ENCODE results near the gene TOM1L1. TPM values are rescaled to one million over a fixed set of nuclear protein-coding genes. Genes with fewer than 3 reads are reported as not detected.

The TOM1L1 gene
- total and polyA plus RNA-seq, 3 donors from 2014 or later = 27.9 to 35.5 (median 28.7) TPM

- Histone ChIP-seq H3K27me3 (no peaks in the 10 kb centered on the region), H3K9me3 (no peaks in the 10 kb centered on the region), H3K4me3 (no peak overlapping the region), H3K36me3 (ENCODE audit: low read depth, missing control alignments) (no peaks in the 10 kb centered on the region), H3K4me1 (peaks cover 7% of the 10 kb centered on the region), H3K27ac (peak overlapping the region; percentile 2 to 55)
- peak; percentile 81 for DNase-seq
- intact Hi-C loops (cut with DNase I; ENCODE audit: low total_unique reads) = no loop called here
- no peak for TF ChIP-seq CTCF (IDR thresholded peaks at IDR 0.05)
- no peak for TF ChIP-seq POLR2A (IDR thresholded peaks at IDR 0.05)
Observed at GRCh38 chr17:54982399-54982798, 81.7 kb downstream of the TOM1L1 start.

- no peaks in the 10 kb centered on the region for H3K27me3 ChIP-seq
- DNase-seq = no peak
- intact Hi-C loops (cut with DNase I; ENCODE audit: low total_unique reads) = no loop called here
Observed at GRCh38 chr17:54983260-54983659, 82.6 kb downstream of the TOM1L1 start.

GRCh38 chr17:54985476-54985875 lies 84.8 kb downstream of the TOM1L1 start:
- H3K9me3 ChIP-seq = no peaks in the 10 kb centered on the region
- WGBS, 2 donors = 94 to 100% methylated on average over 1 of the region's 1 CpG
- H3K4me3 ChIP-seq = no peak overlapping the region
- TF ChIP-seq POLR2A (IDR thresholded peaks at IDR 0.05) (no peak), CTCF (IDR thresholded peaks at IDR 0.05) (no peak)
- H3K27ac ChIP-seq = no peak overlapping the region
- intact Hi-C loops (cut with DNase I; ENCODE audit: low total_unique reads) = no loop called here
- no peaks in the 10 kb centered on the region for H3K27me3 ChIP-seq
- H3K4me1 ChIP-seq = peaks cover 3% of the 10 kb centered on the region
- no peaks in the 10 kb centered on the region for H3K36me3 ChIP-seq (ENCODE audit: low read depth, missing control alignments)
- no peak for DNase-seq

More at GRCh38 chr17:54983260-54983659, 82.6 kb downstream of the TOM1L1 start:
- H3K9me3 ChIP-seq = no peaks in the 10 kb centered on the region
- H3K36me3 ChIP-seq (ENCODE audit: low read depth, missing control alignments) = no peaks in the 10 kb centered on the region
- TF ChIP-seq CTCF (IDR thresholded peaks at IDR 0.05) = no peak
- H3K27ac ChIP-seq = peak overlapping the region; percentile 2 to 55
- no peak overlapping the region for H3K4me3 ChIP-seq
- peaks cover 7% of the 10 kb centered on the region for H3K4me1 ChIP-seq

- no peak for TF ChIP-seq CTCF (IDR thresholded peaks at IDR 0.05)
- no peak for TF ChIP-seq POLR2A (IDR thresholded peaks at IDR 0.05)
- intact Hi-C loops (cut with DNase I; ENCODE audit: low total_unique reads) = loop anchor here (5.0 kb wide), 1 partner anchor 362 kb away; no protein-coding TSS in a partner anchor
- DNase-seq = no peak
- no peaks in the 10 kb centered on the region for H3K36me3 ChIP-seq (ENCODE audit: low read depth, missing control alignments)
- 93 to 96% methylated on average over 4 of the region's 4 CpGs for WGBS, 2 donors
- no peak overlapping the region for H3K27ac ChIP-seq
- H3K9me3 ChIP-seq = no peaks in the 10 kb centered on the region
- H3K4me1 ChIP-seq = no peaks in the 10 kb centered on the region
- no peak overlapping the region for H3K4me3 ChIP-seq
- H3K27me3 ChIP-seq = no peaks in the 10 kb centered on the region
Observed at GRCh38 chr17:54990118-54990517, 89.5 kb downstream of the TOM1L1 start.

- no peak for DNase-seq
- intact Hi-C loops (cut with DNase I; ENCODE audit: low total_unique reads) = loop anchor here (5.0 kb wide), 1 partner anchor 361 kb away; no protein-coding TSS in a partner anchor
- no peak overlapping the region for H3K27ac ChIP-seq
- 98 to 100% methylated on average over 1 of the region's 1 CpG for WGBS, 2 donors
- no peaks in the 10 kb centered on the region for H3K9me3 ChIP-seq
- H3K4me1 ChIP-seq = no peaks in the 10 kb centered on the region
- H3K4me3 ChIP-seq = no peak overlapping the region
- no peaks in the 10 kb centered on the region for H3K27me3 ChIP-seq
- TF ChIP-seq CTCF (IDR thresholded peaks at IDR 0.05) = no peak
- TF ChIP-seq POLR2A (IDR thresholded peaks at IDR 0.05) = no peak
- no peaks in the 10 kb centered on the region for H3K36me3 ChIP-seq (ENCODE audit: low read depth, missing control alignments)
Observed at GRCh38 chr17:54991567-54991966, 90.9 kb downstream of the TOM1L1 start.
